Measurements from ENCODE around the gene C22orf23.

DNA sequence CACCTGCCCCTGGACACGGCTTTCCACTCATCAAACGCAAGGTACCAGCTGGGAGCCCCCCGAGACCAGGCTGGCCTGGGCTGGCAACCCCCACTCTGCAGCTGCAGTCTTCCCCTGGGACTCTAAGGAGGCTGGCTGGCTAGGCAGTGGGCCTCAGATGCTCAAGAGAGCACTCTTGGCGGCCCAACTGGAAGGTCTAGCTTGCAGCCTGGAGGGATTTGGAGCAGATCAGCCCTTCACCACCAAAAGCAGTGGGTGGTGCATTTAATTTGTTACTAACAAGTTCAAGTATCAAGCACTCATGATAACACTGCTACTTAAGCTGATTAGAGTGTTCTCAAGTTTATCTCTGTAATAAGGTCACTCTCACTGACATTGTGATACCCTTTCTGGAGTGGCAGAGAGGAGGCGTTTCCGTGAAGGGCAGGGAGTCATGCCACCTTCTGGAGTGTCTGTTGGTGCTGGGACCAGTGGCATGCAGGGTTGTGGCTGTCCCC is 21.5 kb downstream of the C22orf23 start:
- TF ChIP-seq, protein P1, sequence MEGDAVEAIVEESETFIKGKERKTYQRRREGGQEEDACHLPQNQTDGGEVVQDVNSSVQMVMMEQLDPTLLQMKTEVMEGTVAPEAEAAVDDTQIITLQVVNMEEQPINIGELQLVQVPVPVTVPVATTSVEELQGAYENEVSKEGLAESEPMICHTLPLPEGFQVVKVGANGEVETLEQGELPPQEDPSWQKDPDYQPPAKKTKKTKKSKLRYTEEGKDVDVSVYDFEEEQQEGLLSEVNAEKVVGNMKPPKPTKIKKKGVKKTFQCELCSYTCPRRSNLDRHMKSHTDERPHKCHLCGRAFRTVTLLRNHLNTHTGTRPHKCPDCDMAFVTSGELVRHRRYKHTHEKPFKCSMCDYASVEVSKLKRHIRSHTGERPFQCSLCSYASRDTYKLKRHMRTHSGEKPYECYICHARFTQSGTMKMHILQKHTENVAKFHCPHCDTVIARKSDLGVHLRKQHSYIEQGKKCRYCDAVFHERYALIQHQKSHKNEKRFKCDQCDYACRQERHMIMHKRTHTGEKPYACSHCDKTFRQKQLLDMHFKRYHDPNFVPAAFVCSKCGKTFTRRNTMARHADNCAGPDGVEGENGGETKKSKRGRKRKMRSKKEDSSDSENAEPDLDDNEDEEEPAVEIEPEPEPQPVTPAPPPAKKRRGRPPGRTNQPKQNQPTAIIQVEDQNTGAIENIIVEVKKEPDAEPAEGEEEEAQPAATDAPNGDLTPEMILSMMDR (IDR thresholded peaks at IDR 0.05), result no peak
- TF ChIP-seq POLR2A (IDR thresholded peaks at IDR 0.05), result no peak
